HepG2 (cell line): ENCODE data around the gene UBC. TPM values are rescaled to one million over a fixed set of nuclear protein-coding genes. Genes with fewer than 3 reads are reported as not detected.

Experiments used
- AGO2 ChIP-seq: fragments of 200-400 bp; formaldehyde crosslinking; optimal IDR thresholded peaks from 2 replicates; pipeline ENCODE3; 2017; ENCODE audit warnings: mild to moderate bottlenecking, low read depth, low read length, moderate library complexity
- BORCS8-MEF2B ChIP-seq: sonication (generic); formaldehyde crosslinking; IDR thresholded peaks from 2 replicates; pipeline ENCODE4 v1.8.0; 2022; ENCODE audit warnings: mild to moderate bottlenecking, missing genetic modification reagents
- DBP ChIP-seq: sonication (generic); formaldehyde crosslinking; IDR thresholded peaks from 2 replicates; pipeline ENCODE4 v1.4.0; 2020; ENCODE audit warnings: missing genetic modification reagents; ENCODE audit errors: not compliant biosample characterization
- E2F5 ChIP-seq: sonication (generic); formaldehyde crosslinking; conservative IDR thresholded peaks from 2 replicates; pipeline ENCODE4 v1.4.0; 2020; ENCODE audit warnings: missing genetic modification reagents
- EEA1 ChIP-seq: sonication (generic); formaldehyde crosslinking; IDR thresholded peaks from 2 replicates; pipeline ENCODE4 v1.5.1; 2020; ENCODE audit warnings: mild to moderate bottlenecking, missing genetic modification reagents, borderline replicate concordance
- FOSL1 ChIP-seq: sonication (generic); formaldehyde crosslinking; IDR thresholded peaks from 2 replicates; pipeline ENCODE4 v1.9.0; 2021; ENCODE audit warnings: missing genetic modification reagents, borderline replicate concordance
- FOXA1 ChIP-seq, 2 experiments: fragments of 450-650 bp in 1 of 2; sonication (generic) in 1 of 2; formaldehyde crosslinking in 1 of 2; IDR thresholded peaks; 2 replicates each; pipeline versions ENCODE4 v1.4.0 to v1.6.1; 2016 to 2020; ENCODE audit warnings: missing genetic modification reagents in 1 of 2
- MED8 ChIP-seq: sonication (generic); formaldehyde crosslinking; IDR thresholded peaks from 2 replicates; pipeline ENCODE4 v1.8.1; 2023; ENCODE audit warnings: mild to moderate bottlenecking, missing genetic modification reagents; ENCODE audit not compliant: insufficient replicate concordance
- MIER3 ChIP-seq: IDR thresholded peaks from 2 replicates; pipeline ENCODE4 v1.6.1; 2016; ENCODE audit warnings: missing compliant biosample characterization, borderline replicate concordance
- MXD1 ChIP-seq: sonication (generic); formaldehyde crosslinking; IDR thresholded peaks from 2 replicates; pipeline ENCODE4 v1.4.0; 2020; ENCODE audit warnings: mild to moderate bottlenecking, missing genetic modification reagents
- MYNN ChIP-seq: sonication (generic); formaldehyde crosslinking; IDR thresholded peaks from 2 replicates; pipeline ENCODE4 v1.4.0; 2020; ENCODE audit warnings: mild to moderate bottlenecking, low read depth, missing genetic modification reagents
- NKX3-1 ChIP-seq: sonication (generic); formaldehyde crosslinking; IDR thresholded peaks from 2 replicates; pipeline ENCODE4 v1.5.0; 2020; ENCODE audit warnings: missing genetic modification reagents
- PBX2 ChIP-seq: IDR thresholded peaks from 2 replicates; pipeline ENCODE4 v1.6.1; 2016; ENCODE audit warnings: control low read depth
- SAFB2 ChIP-seq: sonication (generic); formaldehyde crosslinking; IDR thresholded peaks from 2 replicates; pipeline ENCODE4 v1.5.1; 2020; ENCODE audit warnings: missing genetic modification reagents, low read depth, mild to moderate bottlenecking, borderline replicate concordance
- SALL1 ChIP-seq: sonication (generic); formaldehyde crosslinking; IDR thresholded peaks from 2 replicates; pipeline ENCODE4 v1.8.0; 2022; ENCODE audit warnings: mild to moderate bottlenecking, missing genetic modification reagents
- SP1 ChIP-seq, 2 experiments: fragments of 450-650 bp in 1 of 2; sonication (generic) in 1 of 2; formaldehyde crosslinking in 1 of 2; IDR thresholded peaks; 2 replicates each; pipeline versions ENCODE4 v1.4.0 to v1.6.1; 2016 to 2020; ENCODE audit warnings: missing genetic modification reagents in 1 of 2
- TP53 ChIP-seq: sonication (generic); formaldehyde crosslinking; conservative IDR thresholded peaks from 2 replicates; pipeline ENCODE4 v1.4.0; 2020; ENCODE audit warnings: missing genetic modification reagents
- ZBTB1 ChIP-seq: sonication (generic); formaldehyde crosslinking; IDR thresholded peaks from 2 replicates; pipeline ENCODE4 v1.4.0; 2020; ENCODE audit warnings: missing genetic modification reagents, borderline replicate concordance
- ZNF430 ChIP-seq: sonication (generic); formaldehyde crosslinking; IDR thresholded peaks from 2 replicates; pipeline ENCODE4 v1.9.0; 2021; ENCODE audit warnings: mild to moderate bottlenecking, missing genetic modification reagents
- ZNF557 ChIP-seq: sonication (generic); formaldehyde crosslinking; IDR thresholded peaks from 2 replicates; pipeline ENCODE4 v1.4.0; 2020; ENCODE audit warnings: missing genetic modification reagents
- ZNF564 ChIP-seq: sonication (generic); formaldehyde crosslinking; IDR thresholded peaks from 2 replicates; pipeline ENCODE4 v1.8.1; 2023; ENCODE audit warnings: mild to moderate bottlenecking, missing genetic modification reagents
- ZNF615 ChIP-seq: sonication (generic); formaldehyde crosslinking; IDR thresholded peaks from 2 replicates; pipeline ENCODE4 v1.5.0; 2020; ENCODE audit warnings: mild to moderate bottlenecking, missing genetic modification reagents, borderline replicate concordance
- polyA plus RNA-seq, 8 experiments: library from polyadenylated mRNA; depleted of rRNA in 3 of 8; stranded (reverse) in 7 of 8; unstranded in 1 of 8; fragments of >200 nt; fragmentation: Illumina TruSeq in 4 of 8; extraction: Trizol in 4 of 8; gene quantifications; 2 replicates each; pipeline versions ENCODE4 v1.2.1 to v1.2.3, GENCODE V29; 2011 to 2016; ENCODE audit warnings: low read depth in 4 of 8, missing spikeins in 1 of 8, mixed read lengths in 1 of 8; ENCODE audit not compliant: insufficient read depth in 1 of 8
- total RNA-seq, 5 experiments: library from RNA; depleted of rRNA; stranded (reverse); fragments of >200 nt; fragmentation: Illumina TruSeq; extraction: Trizol; gene quantifications; 2 replicates each; pipeline ENCODE4 v1.2.3, GENCODE V29; 2016; ENCODE audit warnings: low read depth in 1 of 5
- TF ChIP-seq, protein P1 (sequence below): sonication (generic); formaldehyde crosslinking; IDR thresholded peaks from 2 replicates; pipeline ENCODE4 v1.8.1; 2023; ENCODE audit warnings: missing genetic modification reagents, mild to moderate bottlenecking, borderline replicate concordance
- TF ChIP-seq, protein P2 (sequence below): sonication (generic); formaldehyde crosslinking; IDR thresholded peaks from 2 replicates; pipeline ENCODE4 v1.9.0; 2022; ENCODE audit warnings: missing genetic modification reagents, mild to moderate bottlenecking, borderline replicate concordance

UBC gene
- total and polyA plus RNA-seq, 2 of the 13 experiments (the other 11 are each of a cell fraction or from before 2014, with no cell fraction given) = 805 to 1,432 TPM

DNA sequence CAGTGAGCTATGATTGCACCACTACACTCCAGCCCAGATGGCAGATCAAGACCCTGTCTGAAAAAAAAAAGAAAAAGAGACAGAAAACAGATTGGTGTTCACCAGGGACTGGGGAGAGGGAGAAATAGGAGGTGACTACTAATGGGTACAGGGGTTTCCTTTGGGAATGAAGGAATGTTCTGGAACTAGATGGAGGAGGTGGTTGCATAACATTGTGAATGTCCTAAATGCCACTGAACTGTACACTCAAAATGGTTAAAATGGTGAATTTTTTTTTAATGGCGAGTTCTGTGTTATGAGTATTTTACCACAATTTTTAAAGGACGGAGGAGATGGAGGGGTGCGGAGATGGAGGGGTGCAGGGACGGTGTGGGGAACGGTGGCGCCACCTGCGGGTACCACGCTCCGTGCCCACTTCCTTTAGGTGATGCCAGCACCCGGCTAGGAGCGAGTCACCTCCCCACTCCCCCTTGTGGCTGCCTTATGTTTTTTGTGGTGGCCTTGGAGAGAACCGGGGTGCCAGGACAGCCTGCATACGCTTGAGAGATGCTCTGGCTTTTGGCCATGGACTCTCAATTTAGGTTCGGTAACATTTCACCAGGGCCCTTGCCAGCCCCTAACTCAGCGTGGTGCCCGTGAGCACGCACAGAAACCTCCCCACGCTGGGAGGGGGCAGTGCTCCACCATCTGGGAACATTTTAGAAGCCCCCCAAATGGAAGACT, 16.1 kb downstream of the UBC start (continued):
- no peak for TF ChIP-seq E2F5 (CRISPR knock-in tag)
- no peak for TF ChIP-seq ZNF557 (CRISPR knock-in tag)
- no peak for TF ChIP-seq FOSL1 (CRISPR knock-in tag)
- TF ChIP-seq PBX2 (CRISPR knock-in tag) = no peak
- no peak for TF ChIP-seq AGO2
- no peak for TF ChIP-seq ZNF564 (CRISPR knock-in tag)
- no peak for TF ChIP-seq MYNN (CRISPR knock-in tag)
- no peak for TF ChIP-seq TP53 (CRISPR knock-in tag)
- TF ChIP-seq SAFB2 = no peak
- TF ChIP-seq, protein P1, sequence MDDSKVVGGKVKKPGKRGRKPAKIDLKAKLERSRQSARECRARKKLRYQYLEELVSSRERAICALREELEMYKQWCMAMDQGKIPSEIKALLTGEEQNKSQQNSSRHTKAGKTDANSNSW (CRISPR knock-in tag) = no peak
- TF ChIP-seq MXD1 = no peak
- no peak for TF ChIP-seq FOXA1 (IDR thresholded peaks at IDR 0.05)
- 0 out of 2 replicates have a peak, but pooled peaks have one; percentile 12 for TF ChIP-seq FOXA1 (CRISPR knock-in tag; IDR thresholded peaks at IDR 0.05)
- TF ChIP-seq ZBTB1 (CRISPR knock-in tag) = no peak
- no peak for TF ChIP-seq EEA1 (CRISPR knock-in tag)
- peak; percentile 57; the same call in 1 of the 2 replicates for TF ChIP-seq SALL1 (CRISPR knock-in tag)
- no peak for TF ChIP-seq SP1 (IDR thresholded peaks at IDR 0.05)
- no peak for TF ChIP-seq SP1 (CRISPR knock-in tag; IDR thresholded peaks at IDR 0.05)
- TF ChIP-seq BORCS8-MEF2B = no peak
- no peak for TF ChIP-seq ZNF615 (CRISPR knock-in tag)
- TF ChIP-seq, protein P2, sequence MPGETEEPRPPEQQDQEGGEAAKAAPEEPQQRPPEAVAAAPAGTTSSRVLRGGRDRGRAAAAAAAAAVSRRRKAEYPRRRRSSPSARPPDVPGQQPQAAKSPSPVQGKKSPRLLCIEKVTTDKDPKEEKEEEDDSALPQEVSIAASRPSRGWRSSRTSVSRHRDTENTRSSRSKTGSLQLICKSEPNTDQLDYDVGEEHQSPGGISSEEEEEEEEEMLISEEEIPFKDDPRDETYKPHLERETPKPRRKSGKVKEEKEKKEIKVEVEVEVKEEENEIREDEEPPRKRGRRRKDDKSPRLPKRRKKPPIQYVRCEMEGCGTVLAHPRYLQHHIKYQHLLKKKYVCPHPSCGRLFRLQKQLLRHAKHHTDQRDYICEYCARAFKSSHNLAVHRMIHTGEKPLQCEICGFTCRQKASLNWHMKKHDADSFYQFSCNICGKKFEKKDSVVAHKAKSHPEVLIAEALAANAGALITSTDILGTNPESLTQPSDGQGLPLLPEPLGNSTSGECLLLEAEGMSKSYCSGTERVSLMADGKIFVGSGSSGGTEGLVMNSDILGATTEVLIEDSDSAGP = peak; percentile 16; the same call in 1 of the 2 replicates
- TF ChIP-seq MIER3 (CRISPR knock-in tag) = no peak
- TF ChIP-seq NKX3-1 = no peak
- TF ChIP-seq MED8 = no peak
- no peak for TF ChIP-seq DBP (CRISPR knock-in tag)
- no peak for TF ChIP-seq ZNF430 (CRISPR knock-in tag)
